Uterus (tissue), 4 donors: Measurements from ENCODE around the gene C16orf92. TPM values are rescaled to one million over a fixed set of nuclear protein-coding genes. Genes with fewer than 3 reads are reported as not detected.
A peak's percentile ranks its signal among the peaks of the same experiment; 100 is the strongest.

Source experiments
- DNase-seq, 2 donors: peaks; one replicate each; pipeline ENCODE4 v3.0.0-alpha.2; 2019 to 2020
- H3K27ac ChIP-seq, 2 donors: fragments of 200-600 bp; sonication (generic); 1 replicate in 1 of 2; 2 replicates in 1 of 2; pipeline ENCODE4 v1.5.1; 2016 to 2018
- H3K27me3 ChIP-seq, 2 donors: fragments of 200-600 bp; sonication (generic); one replicate each; pipeline ENCODE4 v1.5.1; 2018 to 2019; ENCODE audit warnings: control low read depth in 1 of 2
- H3K36me3 ChIP-seq, 2 donors: fragments of 200-600 bp; sonication (generic); one replicate each; pipeline ENCODE4 v1.5.1; 2019; ENCODE audit warnings: control low read depth in 1 of 2
- H3K4me1 ChIP-seq, 2 donors: fragments of 200-600 bp; sonication (generic); one replicate each; pipeline ENCODE4 v1.5.1; 2018 to 2019; ENCODE audit warnings: control low read depth in 1 of 2
- H3K4me3 ChIP-seq, 2 donors: fragments of 200-600 bp; sonication (generic); 1 replicate in 1 of 2; 2 replicates in 1 of 2; pipeline ENCODE4 v1.5.1; 2018 to 2019; ENCODE audit warnings: mild to moderate bottlenecking in 1 of 2
- H3K9me3 ChIP-seq, 2 donors: fragments of 200-600 bp; sonication (generic); one replicate each; pipeline ENCODE4 v1.5.1; 2019; ENCODE audit warnings: control low read depth in 1 of 2
- CTCF ChIP-seq, 4 experiments: fragments of 200-600 bp in 2 of 4; fragments of 450-650 bp in 2 of 4; sonication (generic) in 2 of 4; IDR thresholded peaks; one replicate each; pipeline ENCODE4 v1.5.1; 2016 to 2019; ENCODE audit warnings: antibody characterized with exemption in 4 of 4, mild to moderate bottlenecking in 2 of 4, moderate library complexity in 1 of 4
- POLR2A ChIP-seq, 2 donors: fragments of 450-650 bp; IDR thresholded peaks; one replicate each; pipeline ENCODE4 v1.6.1; 2016; ENCODE audit warnings: antibody characterized with exemption in 2 of 2, mild to moderate bottlenecking in 1 of 2, moderate library complexity in 1 of 2
- intact Hi-C: fragments of 100-400 bp; cut with DNase I; formaldehyde crosslinking; loops from one replicate; pipeline ENCODE4 v1.15.1; 2023; ENCODE audit warnings: low total_unique reads
- total RNA-seq, 4 donors: library from RNA; depleted of rRNA in 3 of 4; stranded (reverse); fragments of >200 nt in 3 of 4; gene quantifications; one replicate each; pipeline versions ENCODE4 v1.1.0 to v1.2.4, GENCODE V29; 2014 to 2023
- donor health status: DM: yes; HTN: yes; CAD: no.

C16orf92 gene
- total RNA-seq, 4 donors from 2014 or later, result not detected

GRCh38 chr16:29993191-29993902 is 29.7 kb upstream of the C16orf92 start:
- no peaks in the 10 kb centered on the region for H3K9me3 ChIP-seq
- no peaks in the 10 kb centered on the region for H3K36me3 ChIP-seq
- intact Hi-C loops, result no loop called here
- TF ChIP-seq POLR2A (IDR thresholded peaks at IDR 0.05) (no peak), CTCF (IDR thresholded peaks at IDR 0.05) (no peak)
- H3K4me3 ChIP-seq, result no peak overlapping the region
- no peaks in the 10 kb centered on the region for H3K27me3 ChIP-seq
- peaks cover 0 to 8% of the 10 kb centered on the region in 2 donors for H3K4me1 ChIP-seq
- no peak for DNase-seq
- H3K27ac ChIP-seq, result no peak overlapping the region

- no peak for DNase-seq
- Histone ChIP-seq H3K4me3 (no peak overlapping the region), H3K4me1 (peaks cover 0 to 8% of the 10 kb centered on the region in 2 donors), H3K9me3 (no peaks in the 10 kb centered on the region), H3K36me3 (no peaks in the 10 kb centered on the region), H3K27me3 (no peaks in the 10 kb centered on the region), H3K27ac (peak overlapping the region; percentile 96 to 98)
- intact Hi-C loops, result no loop called here
- TF ChIP-seq POLR2A (IDR thresholded peaks at IDR 0.05), result no peak
- TF ChIP-seq CTCF (IDR thresholded peaks at IDR 0.05), result no peak
Observed at GRCh38 chr16:29993903-29994599, 28.9 kb upstream of the C16orf92 start.

GRCh38 chr16:29994600-29995323 is 28.2 kb upstream of the C16orf92 start:
- DNase-seq, result peak; percentile 54 to 60
- intact Hi-C loops, result no loop called here

GRCh38 chr16:29995324-29995910 is 27.6 kb upstream of the C16orf92 start, which contains the start of gene HIRIP3:
Gene HIRIP3, minus strand, starts transcription at chr16:29995617. Its CDS starts 12 bp downstream, at chr16:29995605.
- Histone ChIP-seq H3K27me3 (no peaks in the 10 kb centered on the region), H3K27ac (peak within 1 kb of the TSS; percentile 96 to 98), H3K4me1 (peaks cover 0 to 8% of the 10 kb centered on the region in 2 donors), H3K36me3 (no peaks in the 10 kb centered on the region), H3K9me3 (no peaks in the 10 kb centered on the region), H3K4me3 (peak within 1 kb of the TSS; percentile 93 to 96)
- DNase-seq, result peak; percentile 86 to 89
- peak in 1 of 4 experiments; percentile 5 for TF ChIP-seq CTCF (IDR thresholded peaks at IDR 0.05)
- no peak for TF ChIP-seq POLR2A (IDR thresholded peaks at IDR 0.05)
- intact Hi-C loops, result no loop called here

More at GRCh38 chr16:29994600-29995323, 28.2 kb upstream of the C16orf92 start:
- H3K9me3 ChIP-seq, result no peaks in the 10 kb centered on the region
- peak overlapping the region; percentile 93 to 96 for H3K4me3 ChIP-seq
- no peaks in the 10 kb centered on the region for H3K27me3 ChIP-seq
- H3K36me3 ChIP-seq, result no peaks in the 10 kb centered on the region
- TF ChIP-seq CTCF (IDR thresholded peaks at IDR 0.05), result no peak
- no peak for TF ChIP-seq POLR2A (IDR thresholded peaks at IDR 0.05)
- H3K4me1 ChIP-seq, result peaks cover 0 to 8% of the 10 kb centered on the region in 2 donors
- peak overlapping the region; percentile 96 to 98 for H3K27ac ChIP-seq
